Limb (tissue), 2 donors: ENCODE measurements around the gene ZBTB7A.
A peak's percentile ranks its signal among the peaks of the same experiment; 100 is the strongest.

Experiments used
- DNase-seq, 2 donors: peaks; one replicate each; pipeline ENCODE4 v3.0.0-alpha.2; 2016; ENCODE audit errors: extremely low spot score in 2 of 2

ZBTB7A gene

DNA sequence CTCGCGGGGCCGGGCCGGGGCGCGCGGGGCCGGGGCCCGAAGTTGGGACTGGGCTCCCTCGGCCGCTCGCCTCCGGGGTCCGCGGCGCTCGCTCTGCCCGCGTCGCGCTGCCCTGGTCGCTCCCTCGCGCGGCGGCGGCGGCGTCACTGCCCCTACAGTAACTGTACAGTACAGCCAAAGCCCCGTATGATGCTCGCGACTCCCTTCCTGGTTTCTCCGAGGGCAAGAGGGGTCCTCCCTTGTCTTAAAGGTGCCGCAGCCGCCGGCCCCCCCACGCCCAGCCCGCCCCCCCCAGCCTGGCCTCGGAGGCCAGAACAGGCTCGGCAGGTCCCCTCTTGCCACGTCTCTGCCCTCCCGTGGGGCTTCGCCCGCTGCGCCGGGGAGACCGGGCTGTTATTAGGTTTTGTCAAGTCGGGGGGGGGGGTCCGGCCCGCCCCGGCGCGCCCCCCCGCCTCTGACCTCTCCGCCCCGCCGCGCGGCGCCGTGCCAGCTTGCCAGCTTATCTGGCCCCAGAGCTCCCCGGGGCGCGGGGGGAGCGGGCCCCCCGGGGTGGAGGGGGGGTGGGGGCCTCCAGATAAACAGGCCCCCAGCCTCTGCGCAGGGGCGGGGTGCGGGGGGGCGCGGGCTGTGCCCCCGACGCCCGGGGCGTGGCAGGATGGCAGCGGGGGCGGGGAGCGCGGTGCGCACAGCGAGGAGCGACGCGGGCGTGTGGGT, at the start of gene ZBTB7A:
Gene ZBTB7A (minus strand): TSS at position 218 of the 714 bp plus-strand sequence. CDS start 11,667 bp downstream, outside the sequence.
- DNase-seq, result peak; percentile 44 to 84

DNA sequence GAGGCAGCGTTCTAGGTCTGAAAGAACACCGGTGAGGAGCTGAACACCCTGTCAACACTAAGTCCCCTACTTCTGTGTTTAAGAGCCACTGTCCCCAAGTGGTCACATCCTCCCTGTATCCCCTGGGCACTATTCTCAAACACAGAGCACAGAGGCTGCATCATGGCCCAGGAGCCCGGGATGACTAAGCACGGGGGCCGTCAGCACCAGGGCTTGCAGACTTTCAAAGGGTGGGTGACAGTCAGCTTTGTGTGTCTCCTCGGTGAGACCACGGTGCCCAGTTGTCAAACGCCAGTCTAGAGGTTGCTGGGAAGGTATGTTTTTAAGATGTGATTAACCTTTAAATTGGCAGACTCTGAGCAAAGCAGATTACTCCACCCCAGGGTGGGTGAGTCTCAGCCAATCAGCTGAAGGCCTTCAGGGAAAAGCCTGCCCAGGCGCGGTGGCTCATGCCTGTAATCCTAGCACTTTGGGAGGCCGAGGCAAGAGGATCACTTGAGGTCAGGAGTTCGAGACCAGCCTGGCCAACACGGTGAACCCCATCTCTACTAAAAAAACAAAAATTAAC, 49.2 kb upstream of the ZBTB7A start:
- no peak for DNase-seq

DNA sequence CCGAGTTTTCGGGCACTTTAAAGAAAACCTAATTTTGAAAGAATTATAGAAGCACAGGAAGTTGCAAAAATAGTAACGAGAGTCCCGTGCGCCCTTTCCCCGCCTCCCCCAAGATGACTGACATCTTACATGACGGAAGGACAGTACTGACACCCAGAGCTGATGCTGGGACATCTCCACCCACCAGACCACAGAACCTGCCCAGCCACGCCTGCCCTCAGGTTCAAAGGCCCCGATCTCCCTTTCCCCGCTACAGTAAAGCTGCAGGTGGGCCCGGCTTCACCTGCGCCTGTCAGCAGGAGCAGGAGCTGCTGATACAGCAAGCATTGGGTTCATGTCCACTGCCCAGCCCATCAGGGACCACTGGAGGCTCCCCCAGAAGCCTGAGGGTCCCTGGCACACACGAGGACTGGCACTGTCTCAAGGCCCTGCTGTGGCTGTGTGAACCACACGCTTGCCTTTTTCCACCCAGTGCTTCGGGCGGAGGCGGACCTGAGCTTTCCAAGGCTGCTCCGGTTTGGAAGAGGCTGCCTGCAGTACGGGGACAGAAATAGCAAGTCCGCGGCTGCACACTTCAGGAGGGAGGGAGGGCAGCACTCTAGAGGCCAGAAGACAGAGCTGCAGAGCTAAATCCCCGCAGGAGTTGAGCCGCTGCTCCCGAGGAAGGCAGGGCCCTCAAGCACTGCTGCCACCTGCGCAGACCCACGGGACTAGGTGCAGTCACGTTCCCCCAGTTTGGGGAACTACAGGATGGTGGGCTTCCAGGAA, 48.5 kb upstream of the ZBTB7A start:
- no peak for DNase-seq

DNA sequence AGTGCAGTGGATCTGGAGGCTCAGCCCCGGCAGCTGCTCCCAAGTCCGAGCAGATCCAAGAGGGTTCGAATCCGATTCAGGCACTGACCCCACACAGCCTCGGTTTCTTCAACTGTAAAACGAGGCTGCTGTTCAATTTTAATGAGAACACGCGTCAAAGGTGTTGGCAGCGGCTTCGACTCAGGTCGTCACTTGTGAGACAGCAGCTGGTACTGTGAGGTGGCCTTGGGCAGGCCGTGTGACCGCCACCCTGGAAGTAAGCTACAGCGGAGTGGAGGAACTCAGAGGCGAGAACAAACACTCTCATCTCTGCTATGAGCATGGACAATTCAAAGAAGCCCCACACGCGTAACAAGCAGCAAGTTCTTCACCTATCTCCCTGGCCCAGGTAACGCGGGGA, 47.5 kb upstream of the ZBTB7A start:
- DNase-seq, result no peak

DNA sequence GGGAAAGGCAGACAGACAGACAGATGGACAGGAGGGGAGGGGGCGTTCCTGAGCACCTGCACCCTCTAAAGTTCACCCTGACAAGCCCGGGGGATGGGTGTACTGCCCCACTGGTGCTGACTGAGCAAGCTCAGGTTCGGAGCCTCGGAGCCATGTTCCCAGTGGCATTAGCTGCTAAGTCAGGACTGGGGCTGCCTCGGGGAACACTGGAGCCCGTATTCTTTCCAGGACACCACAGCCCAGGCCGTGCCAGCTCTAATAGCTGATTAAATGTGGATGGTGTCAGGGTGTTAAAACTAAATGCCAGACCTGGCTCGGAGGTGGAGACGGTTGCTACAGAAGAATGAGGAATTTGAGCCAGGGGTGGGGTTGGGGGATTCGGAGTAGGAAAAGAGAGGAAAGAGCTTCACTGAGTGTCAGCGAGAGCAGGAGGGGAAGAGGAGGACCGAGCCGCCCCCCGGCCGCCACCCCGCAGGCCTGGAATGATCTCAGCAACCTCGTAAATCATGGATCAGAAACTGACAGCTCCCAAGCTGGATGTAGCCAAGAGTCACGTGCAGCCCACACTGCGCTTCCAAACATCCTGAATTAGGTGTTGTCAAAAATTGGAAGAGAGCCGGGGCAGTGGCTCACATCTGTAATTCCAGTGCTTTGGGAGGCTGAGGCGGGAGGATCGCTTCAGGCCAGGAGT, 46.8 kb upstream of the ZBTB7A start:
- no peak for DNase-seq

DNA sequence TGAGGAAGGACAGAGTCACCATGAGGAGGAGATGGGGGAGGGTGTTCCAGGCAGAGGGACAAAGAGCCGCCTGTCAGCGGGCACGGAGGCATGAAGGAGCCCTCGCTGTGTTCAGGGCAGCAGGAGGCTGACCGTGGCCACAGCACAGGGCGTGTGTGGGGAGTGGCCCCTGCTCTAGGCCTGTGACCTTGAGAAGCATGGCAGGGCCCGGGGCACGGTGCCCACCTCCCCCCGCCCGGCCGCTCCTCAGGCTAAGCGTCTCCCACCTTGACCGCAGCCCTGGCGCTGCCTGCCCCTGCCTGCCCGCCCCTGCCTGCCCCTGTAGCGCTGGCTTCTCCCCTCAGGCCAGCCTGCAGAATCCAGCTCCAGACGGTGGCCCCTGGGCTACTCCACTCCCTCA, 45.7 kb upstream of the ZBTB7A start:
- no peak for DNase-seq

DNA sequence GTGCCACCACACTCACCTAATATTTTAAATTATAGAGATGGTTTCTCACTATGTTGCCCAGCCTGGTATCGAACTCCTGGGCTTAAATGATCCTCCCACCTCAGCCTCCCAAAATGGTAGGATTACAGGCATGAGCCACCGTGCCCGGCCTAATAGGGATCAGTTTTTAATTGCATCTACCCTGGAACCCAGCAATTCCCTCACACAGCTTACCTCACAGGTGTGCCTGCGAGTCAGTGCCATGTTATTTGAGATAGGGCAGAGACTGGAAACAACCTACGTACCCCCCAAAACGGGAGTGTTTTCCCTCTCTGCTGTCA, 42.9 kb upstream of the ZBTB7A start:
- no peak for DNase-seq

DNA sequence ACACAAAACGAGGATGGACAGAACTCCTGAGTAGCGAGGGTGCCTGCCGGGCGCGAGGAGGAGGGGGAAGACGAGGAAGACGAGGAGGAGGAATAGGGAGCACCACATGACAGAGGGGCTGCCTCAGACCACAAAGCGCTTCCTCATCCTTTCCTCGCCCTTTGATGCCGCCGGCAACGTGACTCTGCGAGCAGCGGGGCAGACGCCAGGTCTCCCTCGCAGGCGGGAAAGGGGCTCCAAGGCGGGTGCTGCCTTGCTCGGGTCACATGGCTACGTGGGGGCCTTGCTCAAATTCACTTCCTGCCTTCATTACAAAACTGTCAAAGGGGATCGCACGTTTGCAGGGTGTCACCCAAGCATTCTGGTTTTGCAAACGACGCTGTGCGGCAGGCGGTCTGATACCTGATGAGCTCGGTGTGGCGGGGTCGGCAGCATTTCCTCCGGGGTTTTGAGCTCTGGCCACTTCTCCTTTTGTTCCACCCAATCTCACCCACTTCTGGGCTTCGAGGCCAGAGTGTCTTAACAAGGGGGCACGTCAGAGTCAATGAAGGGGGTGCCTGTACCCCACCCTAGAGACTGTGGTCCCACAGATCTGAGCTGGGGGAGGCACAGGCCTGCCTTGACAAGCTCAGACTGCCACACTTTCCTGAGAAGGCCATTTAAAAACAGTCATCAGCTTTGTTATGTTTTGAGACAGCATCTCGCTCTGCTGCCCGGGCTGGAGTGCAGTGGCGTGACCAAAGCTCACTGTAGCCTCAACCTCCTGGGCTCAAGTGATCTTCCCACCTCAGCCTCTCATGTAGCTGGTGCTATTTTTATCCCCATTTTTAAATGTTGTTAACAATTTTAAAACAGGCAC, 42.3 kb upstream of the ZBTB7A start:
- DNase-seq, result no peak

DNA sequence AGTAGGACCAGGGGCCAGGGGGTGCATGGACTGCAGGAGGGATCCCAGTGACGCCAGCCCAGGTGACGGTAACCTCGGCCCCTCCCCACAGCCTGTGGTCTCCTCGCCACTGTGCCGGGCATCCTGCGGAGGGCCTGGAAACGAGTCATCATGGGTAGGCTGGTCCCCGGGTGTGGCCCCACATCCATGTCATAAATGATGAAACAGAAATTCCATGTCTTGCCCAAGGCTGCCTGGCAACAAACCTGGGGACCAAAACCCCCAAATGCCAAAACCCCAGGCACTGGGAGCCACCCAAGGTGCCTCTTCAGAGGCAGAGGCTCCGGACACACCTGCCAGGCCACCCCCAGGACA, 36.4 kb upstream of the ZBTB7A start:
- no peak for DNase-seq

DNA sequence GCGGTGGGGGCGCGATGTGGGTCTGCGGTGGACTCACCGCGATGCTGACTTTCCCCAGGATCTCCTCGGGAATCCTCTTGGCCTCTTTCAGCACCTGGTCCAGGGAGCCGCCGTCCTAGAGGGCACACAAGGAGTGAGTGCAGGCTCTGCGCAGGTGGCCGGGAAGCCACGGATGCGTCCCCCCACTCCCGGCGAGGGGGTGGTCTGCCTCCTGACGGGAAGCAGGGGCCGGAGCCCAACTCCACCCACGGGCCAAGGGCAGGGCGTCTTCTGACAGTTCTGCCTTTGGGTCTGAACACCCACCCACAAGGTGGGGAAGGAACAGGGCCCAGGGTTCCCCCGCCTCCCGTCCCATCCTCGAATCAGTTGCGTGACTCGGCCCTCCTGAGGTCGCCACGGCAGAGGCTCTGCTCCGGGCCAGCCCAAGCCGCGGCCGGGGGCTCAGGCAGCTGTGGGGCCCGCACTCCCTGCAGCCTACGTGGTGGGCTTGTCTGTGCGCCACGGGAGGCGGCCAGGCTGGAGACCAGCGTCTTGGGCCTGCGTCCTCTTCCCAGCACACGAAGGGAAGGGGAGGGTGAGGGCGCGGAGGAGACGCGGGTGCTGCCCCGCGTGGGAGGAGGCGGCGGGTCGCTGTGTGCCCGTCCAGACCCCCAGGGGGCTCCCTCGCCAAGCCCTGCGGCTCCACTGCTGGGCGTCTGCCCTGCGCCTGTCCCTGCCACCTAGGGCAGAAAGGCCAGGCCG, 35.8 kb upstream of the ZBTB7A start:
- DNase-seq, result no peak

DNA sequence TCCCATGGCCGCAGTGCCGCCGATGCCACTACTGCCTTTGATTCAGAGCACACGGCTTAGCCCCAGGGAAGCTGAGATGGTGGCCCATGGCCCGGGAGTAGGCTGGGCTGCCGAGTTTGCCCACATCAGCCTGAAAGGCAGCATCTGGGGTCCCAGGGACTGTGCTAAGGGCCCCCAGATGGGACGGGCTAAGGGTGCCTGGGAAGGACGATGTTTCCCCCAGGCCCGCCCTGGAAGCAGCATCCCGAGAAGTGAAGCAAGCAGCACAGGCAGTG, 34.7 kb upstream of the ZBTB7A start:
- DNase-seq, result no peak

DNA sequence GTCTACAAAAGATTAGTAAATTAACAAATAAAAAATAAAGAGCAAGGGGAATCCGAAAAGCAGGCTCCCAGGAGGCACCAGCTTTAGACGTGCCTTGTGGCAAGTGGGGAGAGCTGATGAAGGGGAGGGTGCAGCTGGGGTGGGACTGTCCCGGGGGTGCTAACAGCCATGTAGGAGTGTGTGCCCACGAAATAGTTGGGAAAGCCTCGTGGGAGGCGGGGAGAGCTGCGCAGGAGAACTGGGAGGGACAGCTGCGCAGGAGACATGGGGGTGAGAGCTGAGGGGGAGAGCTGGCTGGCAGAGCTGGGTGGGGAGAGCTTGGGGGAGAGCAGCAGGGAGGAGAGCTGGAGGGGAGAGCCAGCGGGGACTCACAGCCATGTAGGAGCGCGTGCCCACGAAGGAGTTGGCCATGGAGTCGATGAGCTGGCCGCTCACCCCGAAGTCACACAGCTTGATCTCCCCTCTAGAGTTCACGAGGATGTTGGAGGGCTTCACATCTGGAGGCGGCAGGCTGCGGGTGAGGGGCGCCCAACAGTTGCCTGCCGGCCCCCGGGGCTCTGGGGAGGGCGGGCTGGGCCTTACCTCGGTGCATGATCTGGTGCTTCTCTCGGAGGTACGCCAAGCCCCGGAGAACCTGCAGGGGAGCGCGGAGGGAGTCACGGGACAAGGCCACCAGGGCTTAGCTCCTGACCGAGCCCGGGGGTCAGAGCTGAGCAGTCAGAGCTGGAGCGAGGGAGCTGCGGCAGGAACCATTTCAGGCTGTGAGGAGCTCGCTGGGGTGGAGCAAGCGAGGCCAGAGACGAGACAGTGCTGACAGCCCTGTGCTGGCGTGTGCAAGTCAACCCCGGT, 34.2 kb upstream of the ZBTB7A start:
- DNase-seq, result no peak

DNA sequence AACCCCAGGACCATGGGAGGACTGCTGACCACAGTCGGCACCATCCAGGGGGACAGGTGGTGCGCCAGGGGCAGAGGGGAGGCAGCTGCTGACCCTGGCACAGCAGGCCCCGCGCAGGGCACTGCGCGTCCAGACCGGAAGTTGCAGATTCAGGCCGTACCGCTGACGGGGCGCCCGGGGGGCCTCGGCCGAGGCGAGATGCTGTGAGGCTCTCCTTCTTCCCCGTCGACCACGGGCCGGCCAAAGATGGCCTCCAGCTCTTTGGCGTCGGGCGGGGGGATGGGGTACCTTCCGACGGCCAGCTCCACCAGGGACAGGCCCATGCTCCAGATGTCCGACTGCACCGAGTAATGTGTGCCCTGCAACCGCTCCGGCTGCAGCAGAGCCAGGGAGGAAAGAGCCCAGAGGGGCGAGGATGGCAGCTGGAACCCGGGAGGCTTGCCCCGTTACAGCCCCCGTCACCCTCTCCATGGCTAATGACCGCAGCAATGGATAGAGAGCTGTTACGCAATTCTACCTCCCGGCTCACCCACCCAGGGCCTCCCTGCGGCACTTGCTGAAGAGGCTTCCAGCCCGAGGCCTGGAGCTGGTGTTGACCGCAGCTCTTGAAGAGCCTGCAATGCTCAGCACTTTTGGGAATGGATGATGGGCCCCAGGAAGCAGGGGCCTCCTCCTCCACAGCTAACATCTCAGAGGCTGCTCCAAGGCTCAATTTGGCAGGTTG, 32.5 kb upstream of the ZBTB7A start:
- no peak for DNase-seq

DNA sequence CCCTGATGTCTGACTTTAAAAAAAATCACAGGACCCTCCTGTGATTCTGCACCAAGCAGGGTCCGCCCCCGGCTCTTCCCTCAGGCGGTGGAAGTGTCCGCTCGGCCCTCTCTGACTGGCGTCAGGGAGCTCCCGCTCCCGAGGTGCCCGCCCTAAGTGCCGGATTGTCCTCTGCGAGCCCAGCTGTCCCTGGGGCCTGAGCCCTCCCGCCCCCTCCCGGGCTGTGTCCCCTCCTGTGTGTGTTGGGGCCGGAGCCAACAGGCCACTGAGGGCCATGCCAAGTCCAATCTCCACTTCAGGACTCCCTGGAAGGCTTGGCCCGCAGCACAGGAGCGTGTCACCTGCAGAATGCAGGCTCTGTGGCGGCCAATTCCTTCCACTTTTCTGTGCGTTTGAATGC, 31.8 kb upstream of the ZBTB7A start:
- no peak for DNase-seq

DNA sequence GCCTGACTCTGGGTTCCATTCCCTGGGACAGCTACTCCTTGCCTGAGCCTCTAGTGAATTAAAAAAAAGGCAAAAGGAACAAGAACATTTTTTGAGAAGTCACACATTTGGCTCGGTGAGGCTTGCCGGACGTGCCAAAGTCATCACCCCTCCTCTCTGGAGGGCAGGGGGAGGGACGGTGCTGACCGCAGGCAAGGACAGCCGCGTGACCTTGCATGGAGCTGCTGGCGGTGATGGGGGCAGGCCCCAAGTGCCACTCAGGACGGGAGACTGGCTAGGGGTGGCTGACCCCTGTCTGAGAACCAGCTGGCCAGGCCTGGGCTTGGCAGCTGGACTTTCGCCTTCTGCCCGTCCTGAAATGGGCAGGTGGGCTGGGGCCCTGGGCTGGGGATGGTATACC, 30.8 kb upstream of the ZBTB7A start:
- DNase-seq, result no peak

DNA sequence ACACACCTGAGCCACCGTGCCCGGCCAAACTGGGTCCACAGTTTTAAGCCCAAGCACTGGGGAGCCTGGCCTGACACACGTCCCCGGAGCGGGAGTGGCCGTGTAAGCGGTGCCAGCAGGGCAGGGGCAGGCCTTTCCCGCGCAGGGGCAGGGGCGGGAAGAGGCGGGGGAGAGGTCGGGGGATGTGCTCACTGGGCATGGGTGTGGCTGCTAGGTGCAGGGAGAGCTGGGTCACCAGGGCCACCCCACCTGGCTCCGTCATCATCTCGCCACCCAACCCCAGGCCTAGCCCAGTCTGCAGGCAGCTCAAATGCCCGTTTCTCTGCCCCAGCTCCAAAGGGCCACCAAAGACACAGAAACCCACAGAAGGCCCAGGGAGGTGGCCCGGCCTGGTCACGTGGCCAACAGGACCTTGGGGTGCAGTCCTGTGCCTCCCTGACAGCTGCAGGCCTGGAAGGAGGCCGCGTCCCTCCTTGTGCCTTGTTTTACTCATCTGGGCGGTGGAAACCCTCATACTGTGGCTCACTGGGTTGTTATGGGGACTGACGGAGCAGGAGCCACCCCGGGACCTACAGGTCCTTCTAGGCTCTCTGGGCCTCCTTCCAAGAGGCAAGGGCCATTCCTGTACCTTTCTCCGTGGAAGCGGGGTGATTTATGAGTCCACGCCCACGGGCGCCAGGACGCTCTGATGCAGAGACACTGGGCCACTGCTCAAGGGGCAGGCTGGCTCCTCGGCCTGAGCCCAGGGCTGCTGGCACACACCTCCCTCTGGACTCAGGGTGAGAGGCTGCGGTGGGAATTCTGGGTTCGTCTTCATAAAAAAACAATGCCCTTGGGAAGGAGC, 29.6 kb upstream of the ZBTB7A start:
- DNase-seq, result no peak

DNA sequence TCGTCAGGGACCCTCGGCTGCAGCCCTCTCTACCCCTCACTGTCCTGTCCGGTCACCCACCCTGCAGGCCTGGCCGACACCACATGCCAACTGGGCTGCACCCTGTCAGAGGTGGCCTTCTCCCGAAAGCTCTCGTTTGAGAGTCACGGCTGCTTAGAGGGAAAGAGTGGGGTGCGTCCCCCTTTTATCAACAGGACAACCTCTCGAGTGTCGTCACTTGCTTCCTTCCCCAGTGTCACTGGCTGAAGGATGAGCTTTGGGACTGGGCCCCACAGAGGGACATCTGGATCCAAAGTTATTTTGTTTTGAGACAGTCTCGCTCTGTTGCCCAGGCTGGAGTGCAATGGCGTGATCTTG, 28.8 kb upstream of the ZBTB7A start:
- no peak for DNase-seq

DNA sequence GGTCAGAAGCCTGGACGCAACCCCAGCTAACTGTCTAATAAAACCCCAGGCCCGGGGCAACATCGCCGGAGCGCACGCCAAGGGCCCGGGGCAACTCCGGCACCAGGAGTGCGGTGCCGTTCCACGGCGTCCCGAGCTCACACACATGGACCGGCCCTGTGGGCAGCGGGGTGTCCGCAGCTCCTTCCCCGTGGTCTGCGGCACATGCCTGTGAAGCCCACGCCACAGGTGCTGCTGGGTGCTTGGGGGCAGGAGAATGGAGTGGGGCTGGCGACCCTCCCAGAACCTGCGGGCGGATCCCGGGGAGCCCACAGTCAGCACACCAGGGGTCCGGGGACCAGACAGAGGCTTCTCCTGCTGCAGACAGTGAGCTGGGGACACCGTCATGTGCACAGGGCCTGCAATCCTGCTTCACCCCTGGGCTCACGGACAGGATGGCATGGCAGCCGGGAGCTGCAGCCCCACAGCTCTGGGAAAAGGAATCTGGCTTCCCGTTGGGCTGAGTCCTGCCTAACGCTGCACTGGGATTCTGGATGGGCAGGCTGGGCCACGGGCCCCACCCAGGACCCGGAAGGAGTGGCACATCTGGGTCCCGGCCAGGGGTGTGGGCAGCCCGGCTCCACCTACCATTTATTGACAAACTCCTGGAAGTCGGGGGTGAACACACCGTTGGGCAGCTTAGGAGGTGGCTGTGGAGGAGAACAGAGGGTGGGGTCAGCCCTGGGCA, 28.2 kb upstream of the ZBTB7A start:
- no peak for DNase-seq
